GM12873 (cell line): Measurements from ENCODE around the gene CNPY2.

Experiments used
- TF ChIP-seq, protein P1 (sequence below): IDR thresholded peaks from 2 replicates; pipeline ENCODE4 v1.5.1; 2012; ENCODE audit warnings: low read depth, mild to moderate bottlenecking, moderate library complexity, low read length, control low read depth; ENCODE audit not compliant: insufficient read depth; ENCODE audit errors: missing control alignments

The CNPY2 gene

DNA sequence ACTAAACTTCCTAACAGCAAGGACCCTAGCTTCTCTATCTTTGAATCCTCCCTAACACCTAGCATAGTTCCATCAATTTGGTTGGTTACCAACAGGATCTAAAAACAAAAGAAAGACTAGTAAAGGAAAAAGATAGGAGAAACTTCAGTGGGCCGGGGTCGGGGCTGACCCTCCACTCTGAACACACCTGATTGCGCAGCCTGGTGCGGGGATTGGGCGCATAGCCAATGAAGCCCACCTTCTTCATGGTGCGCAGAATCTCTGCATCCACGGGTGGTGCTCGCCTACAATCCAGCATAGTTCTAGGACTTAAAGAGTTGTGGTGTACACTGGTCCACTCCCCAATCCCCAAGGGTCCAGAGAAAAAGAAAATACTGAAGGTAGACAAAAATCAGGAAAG is 10.3 kb upstream of the CNPY2 start:
- TF ChIP-seq, protein P1, sequence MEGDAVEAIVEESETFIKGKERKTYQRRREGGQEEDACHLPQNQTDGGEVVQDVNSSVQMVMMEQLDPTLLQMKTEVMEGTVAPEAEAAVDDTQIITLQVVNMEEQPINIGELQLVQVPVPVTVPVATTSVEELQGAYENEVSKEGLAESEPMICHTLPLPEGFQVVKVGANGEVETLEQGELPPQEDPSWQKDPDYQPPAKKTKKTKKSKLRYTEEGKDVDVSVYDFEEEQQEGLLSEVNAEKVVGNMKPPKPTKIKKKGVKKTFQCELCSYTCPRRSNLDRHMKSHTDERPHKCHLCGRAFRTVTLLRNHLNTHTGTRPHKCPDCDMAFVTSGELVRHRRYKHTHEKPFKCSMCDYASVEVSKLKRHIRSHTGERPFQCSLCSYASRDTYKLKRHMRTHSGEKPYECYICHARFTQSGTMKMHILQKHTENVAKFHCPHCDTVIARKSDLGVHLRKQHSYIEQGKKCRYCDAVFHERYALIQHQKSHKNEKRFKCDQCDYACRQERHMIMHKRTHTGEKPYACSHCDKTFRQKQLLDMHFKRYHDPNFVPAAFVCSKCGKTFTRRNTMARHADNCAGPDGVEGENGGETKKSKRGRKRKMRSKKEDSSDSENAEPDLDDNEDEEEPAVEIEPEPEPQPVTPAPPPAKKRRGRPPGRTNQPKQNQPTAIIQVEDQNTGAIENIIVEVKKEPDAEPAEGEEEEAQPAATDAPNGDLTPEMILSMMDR: no peak

DNA sequence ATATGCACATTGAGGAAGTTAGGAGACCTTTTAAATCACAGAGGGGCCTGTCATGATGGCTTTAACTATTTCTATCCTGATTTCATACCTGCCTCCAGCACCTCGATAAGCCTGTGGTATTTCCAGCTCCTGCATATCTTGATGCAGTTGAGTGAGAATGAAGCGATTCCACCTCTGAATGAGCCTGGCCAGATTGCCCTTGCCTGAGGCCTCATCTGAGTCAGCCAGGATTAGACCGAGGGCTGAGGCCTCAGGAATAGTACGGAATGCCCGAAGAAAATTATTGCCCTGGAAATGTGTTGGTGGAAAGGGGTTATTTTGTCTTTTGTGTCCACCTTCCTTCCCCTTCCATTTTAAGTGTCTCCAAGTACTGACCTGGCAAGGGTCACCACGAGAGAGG is 8.4 kb upstream of the CNPY2 start:
- TF ChIP-seq, protein P1: no peak

DNA sequence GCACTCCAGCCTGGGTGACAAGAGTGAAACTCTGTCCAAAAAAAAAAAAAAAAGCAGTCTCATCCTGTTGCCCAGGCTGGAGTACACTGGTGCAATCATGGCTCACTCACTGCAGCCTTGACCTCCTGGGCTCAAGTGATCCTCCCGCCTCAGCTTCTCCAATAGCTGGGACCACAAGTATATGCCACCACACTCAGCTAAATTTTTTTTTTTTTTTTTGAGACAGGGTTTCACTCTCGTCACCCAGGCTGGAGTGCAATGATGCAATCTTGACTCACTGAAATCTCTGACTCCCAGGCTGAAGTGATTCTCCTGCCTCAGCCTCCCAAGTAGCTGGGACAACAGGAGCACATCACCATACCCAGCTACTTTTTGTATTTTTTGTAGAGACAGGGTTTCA is 5.2 kb upstream of the CNPY2 start:
- TF ChIP-seq, protein P1: no peak

DNA sequence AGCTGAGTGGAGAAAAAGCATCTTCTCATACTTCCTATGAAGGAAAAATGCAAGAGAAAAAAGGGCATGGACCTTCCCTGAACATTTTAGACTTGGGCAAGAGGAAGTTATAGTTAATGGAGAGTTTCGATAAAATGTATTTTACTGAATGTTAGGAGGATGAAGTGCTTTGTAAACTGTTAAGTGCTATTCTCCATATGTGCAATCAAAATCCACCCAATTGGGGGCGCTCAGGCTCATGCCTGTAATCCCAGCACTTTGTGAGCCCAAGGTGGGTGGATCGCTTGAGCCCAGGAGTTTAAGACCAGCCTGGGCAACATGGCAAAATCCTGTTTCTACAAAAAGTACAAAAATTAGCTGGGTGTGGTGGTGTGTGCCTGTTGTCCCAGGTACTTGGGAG is 1.9 kb upstream of the CNPY2 start:
- TF ChIP-seq, protein P1: peak; percentile 8

DNA sequence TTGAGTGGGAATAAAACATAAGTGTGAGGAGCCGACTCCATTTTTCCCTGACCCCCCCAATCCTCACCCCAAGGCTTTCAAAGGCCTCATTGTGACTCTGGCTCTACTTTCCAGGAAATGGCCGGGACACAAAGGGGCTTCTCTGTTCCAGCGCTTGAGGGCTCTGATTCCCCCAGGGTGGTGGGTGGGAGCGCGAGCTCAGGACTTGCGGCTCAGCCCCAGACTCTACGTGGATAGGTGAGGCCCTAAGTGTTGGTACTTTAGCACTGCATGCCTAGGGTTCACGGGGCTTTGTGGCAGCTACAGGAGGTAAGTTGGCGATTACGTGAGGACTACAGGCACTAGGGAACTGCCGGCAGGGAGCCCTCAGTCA is 553 bp downstream of the CNPY2 start:
- TF ChIP-seq, protein P1: no peak

DNA sequence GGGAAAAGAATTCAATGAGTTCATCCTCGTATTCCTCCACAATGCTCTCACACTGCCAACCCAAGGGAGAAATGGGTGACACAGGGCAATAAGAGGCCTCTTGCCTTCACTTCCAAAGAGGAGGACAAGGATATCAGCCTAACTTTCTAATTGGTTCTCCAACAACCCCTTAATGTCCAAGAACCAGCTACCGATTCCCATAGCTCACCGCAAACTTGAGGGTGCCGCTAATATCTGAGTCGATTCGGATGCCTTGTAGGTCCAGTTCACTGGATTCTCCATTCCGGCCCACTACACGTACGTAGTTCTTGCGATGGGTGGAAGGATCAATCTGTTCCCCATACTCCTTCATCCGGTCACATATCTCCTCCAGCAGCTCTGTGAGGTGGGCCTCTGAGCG is 4.8 kb downstream of the CNPY2 start:
- TF ChIP-seq, protein P1: no peak

DNA sequence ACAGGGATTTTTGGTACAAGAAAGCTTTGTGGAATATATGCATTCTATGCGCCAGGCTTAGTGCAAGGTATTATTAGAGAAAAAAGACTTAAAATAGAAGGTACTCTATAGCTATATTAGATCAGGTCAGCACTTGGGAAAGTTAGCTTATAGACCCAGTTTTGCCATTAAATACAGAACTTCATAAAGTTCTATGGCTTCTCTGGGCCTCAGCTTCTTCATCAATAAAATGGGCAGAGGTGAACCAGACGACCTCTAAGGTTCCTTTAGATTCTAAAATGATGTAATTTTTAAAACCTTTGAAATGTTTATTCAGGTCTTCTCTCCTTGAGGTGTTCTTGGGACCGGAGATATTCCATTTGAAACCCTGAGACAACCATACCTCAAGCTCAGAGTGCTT is 7.1 kb downstream of the CNPY2 start:
- TF ChIP-seq, protein P1: no peak
